ENCODE data around the gene KRT15. TPM values are rescaled to one million over a fixed set of nuclear protein-coding genes. Genes with fewer than 3 reads are reported as not detected.

Gene KRT15
- total RNA-seq, 1 experiment from 2014 or later: 0.55 TPM

DNA sequence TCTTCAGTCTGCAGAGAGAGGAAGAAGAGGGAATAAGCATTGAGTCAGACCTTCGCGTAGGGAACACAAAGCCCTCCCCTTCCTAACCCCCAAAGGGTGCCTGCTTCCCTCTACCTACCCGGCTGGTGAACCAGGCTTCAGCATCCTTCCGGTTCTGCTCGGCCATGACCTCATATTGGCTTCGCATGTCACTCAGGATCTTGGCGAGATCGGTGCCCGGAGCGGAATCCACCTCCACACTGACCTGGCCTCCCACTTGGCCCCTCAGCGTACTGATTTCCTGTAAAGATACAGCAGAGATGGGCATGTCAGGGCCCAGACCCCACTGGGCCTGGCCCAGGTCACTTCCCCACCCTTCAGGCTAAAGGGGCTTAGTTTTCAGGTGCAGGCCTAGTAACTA is 5.6 kb upstream of the KRT15 start:
- H3K36me3 Mint-ChIP-seq: peaks cover 26% of the 10 kb centered on the region
- no peaks in the 10 kb centered on the region for H3K9me3 Mint-ChIP-seq
- ATAC-seq: no peak
- DNase-seq (ENCODE audit: low spot score): no peak
- ChIA-PET CTCF (interaction anchor here (7.5 kb wide), 1 partner anchor 25 kb away, joined by 125 read pairs; no protein-coding TSS in a partner anchor), POLR2A (no interaction called here)
- H3K27me3 Mint-ChIP-seq (ENCODE audit: low read depth): peaks cover 3% of the 10 kb centered on the region; the same call in 1 of the 2 replicates
- peak overlapping the region; percentile 57; the same call in 1 of the 2 replicates for H3K27ac Mint-ChIP-seq
- no peak overlapping the region for H3K4me3 Mint-ChIP-seq
- peaks cover 37% of the 10 kb centered on the region for H3K4me1 Mint-ChIP-seq
- TF ChIP-seq, protein P1, sequence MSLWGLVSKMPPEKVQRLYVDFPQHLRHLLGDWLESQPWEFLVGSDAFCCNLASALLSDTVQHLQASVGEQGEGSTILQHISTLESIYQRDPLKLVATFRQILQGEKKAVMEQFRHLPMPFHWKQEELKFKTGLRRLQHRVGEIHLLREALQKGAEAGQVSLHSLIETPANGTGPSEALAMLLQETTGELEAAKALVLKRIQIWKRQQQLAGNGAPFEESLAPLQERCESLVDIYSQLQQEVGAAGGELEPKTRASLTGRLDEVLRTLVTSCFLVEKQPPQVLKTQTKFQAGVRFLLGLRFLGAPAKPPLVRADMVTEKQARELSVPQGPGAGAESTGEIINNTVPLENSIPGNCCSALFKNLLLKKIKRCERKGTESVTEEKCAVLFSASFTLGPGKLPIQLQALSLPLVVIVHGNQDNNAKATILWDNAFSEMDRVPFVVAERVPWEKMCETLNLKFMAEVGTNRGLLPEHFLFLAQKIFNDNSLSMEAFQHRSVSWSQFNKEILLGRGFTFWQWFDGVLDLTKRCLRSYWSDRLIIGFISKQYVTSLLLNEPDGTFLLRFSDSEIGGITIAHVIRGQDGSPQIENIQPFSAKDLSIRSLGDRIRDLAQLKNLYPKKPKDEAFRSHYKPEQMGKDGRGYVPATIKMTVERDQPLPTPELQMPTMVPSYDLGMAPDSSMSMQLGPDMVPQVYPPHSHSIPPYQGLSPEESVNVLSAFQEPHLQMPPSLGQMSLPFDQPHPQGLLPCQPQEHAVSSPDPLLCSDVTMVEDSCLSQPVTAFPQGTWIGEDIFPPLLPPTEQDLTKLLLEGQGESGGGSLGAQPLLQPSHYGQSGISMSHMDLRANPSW (CRISPR knock-in tag; conservative IDR thresholded peaks at IDR 0.05; ENCODE audit: low read depth): no peak
- TF ChIP-seq, protein P2, sequence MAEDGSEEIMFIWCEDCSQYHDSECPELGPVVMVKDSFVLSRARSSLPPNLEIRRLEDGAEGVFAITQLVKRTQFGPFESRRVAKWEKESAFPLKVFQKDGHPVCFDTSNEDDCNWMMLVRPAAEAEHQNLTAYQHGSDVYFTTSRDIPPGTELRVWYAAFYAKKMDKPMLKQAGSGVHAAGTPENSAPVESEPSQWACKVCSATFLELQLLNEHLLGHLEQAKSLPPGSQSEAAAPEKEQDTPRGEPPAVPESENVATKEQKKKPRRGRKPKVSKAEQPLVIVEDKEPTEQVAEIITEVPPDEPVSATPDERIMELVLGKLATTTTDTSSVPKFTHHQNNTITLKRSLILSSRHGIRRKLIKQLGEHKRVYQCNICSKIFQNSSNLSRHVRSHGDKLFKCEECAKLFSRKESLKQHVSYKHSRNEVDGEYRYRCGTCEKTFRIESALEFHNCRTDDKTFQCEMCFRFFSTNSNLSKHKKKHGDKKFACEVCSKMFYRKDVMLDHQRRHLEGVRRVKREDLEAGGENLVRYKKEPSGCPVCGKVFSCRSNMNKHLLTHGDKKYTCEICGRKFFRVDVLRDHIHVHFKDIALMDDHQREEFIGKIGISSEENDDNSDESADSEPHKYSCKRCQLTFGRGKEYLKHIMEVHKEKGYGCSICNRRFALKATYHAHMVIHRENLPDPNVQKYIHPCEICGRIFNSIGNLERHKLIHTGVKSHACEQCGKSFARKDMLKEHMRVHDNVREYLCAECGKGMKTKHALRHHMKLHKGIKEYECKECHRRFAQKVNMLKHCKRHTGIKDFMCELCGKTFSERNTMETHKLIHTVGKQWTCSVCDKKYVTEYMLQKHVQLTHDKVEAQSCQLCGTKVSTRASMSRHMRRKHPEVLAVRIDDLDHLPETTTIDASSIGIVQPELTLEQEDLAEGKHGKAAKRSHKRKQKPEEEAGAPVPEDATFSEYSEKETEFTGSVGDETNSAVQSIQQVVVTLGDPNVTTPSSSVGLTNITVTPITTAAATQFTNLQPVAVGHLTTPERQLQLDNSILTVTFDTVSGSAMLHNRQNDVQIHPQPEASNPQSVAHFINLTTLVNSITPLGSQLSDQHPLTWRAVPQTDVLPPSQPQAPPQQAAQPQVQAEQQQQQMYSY (CRISPR knock-in tag; IDR thresholded peaks at IDR 0.05): peak; percentile 48; the same call in 1 of the 2 replicates
- TF ChIP-seq GABPB1 (CRISPR knock-in tag; IDR thresholded peaks at IDR 0.05): no peak
- TF ChIP-seq, protein P3, sequence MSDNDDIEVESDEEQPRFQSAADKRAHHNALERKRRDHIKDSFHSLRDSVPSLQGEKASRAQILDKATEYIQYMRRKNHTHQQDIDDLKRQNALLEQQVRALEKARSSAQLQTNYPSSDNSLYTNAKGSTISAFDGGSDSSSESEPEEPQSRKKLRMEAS (CRISPR knock-in tag; IDR thresholded peaks at IDR 0.05): no peak

DNA sequence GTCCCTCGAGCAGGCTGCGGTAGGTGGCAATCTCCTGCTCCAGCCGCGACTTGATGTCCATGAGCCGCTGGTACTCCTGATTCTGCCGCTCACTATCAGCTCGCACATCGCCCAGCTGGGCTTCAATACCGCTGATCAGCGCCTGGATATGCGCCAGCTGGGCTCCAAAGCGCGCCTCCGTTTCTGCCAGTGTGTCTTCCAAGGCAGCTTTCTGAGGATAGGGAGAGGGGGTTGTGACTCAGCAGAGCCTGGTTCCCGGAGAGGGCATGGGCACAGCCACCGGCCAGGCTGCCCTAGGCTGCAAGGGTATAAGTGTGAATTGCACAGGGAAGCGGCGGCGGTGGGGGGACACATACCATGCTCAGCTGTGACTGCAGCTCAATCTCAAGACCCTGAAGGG is 5.1 kb upstream of the KRT15 start:
- peak overlapping the region; percentile 57; the same call in 1 of the 2 replicates for H3K27ac Mint-ChIP-seq
- no peaks in the 10 kb centered on the region for H3K9me3 Mint-ChIP-seq
- H3K4me3 Mint-ChIP-seq: no peak overlapping the region
- CTCF ChIA-PET: interaction anchor here (1.1 to 7.5 kb wide), 2 partner anchors 25 to 139 kb away, joined by 3 to 125 read pairs; no protein-coding TSS in a partner anchor
- TF ChIP-seq ETV6 (CRISPR knock-in tag; IDR thresholded peaks at IDR 0.05) (no peak), MYBL2 (CRISPR knock-in tag; IDR thresholded peaks at IDR 0.05) (no peak), ZBTB21 (CRISPR knock-in tag; IDR thresholded peaks at IDR 0.05; ENCODE audit: borderline replicate concordance) (no peak), PRRX2 (CRISPR knock-in tag; IDR thresholded peaks at IDR 0.05) (no peak), GABPB1 (CRISPR knock-in tag; IDR thresholded peaks at IDR 0.05) (no peak), OVOL2 (CRISPR knock-in tag; IDR thresholded peaks at IDR 0.05; ENCODE audit: borderline replicate concordance) (no peak)
- TF ChIP-seq, protein P4, sequence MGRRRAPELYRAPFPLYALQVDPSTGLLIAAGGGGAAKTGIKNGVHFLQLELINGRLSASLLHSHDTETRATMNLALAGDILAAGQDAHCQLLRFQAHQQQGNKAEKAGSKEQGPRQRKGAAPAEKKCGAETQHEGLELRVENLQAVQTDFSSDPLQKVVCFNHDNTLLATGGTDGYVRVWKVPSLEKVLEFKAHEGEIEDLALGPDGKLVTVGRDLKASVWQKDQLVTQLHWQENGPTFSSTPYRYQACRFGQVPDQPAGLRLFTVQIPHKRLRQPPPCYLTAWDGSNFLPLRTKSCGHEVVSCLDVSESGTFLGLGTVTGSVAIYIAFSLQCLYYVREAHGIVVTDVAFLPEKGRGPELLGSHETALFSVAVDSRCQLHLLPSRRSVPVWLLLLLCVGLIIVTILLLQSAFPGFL (CRISPR knock-in tag; IDR thresholded peaks at IDR 0.05; ENCODE audit: borderline replicate concordance): no peak
- TF ChIP-seq, protein P5, sequence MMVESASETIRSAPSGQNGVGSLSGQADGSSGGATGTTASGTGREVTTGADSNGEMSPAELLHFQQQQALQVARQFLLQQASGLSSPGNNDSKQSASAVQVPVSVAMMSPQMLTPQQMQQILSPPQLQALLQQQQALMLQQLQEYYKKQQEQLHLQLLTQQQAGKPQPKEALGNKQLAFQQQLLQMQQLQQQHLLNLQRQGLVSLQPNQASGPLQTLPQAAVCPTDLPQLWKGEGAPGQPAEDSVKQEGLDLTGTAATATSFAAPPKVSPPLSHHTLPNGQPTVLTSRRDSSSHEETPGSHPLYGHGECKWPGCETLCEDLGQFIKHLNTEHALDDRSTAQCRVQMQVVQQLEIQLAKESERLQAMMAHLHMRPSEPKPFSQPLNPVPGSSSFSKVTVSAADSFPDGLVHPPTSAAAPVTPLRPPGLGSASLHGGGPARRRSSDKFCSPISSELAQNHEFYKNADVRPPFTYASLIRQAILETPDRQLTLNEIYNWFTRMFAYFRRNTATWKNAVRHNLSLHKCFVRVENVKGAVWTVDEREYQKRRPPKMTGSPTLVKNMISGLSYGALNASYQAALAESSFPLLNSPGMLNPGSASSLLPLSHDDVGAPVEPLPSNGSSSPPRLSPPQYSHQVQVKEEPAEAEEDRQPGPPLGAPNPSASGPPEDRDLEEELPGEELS (CRISPR knock-in tag; IDR thresholded peaks at IDR 0.05): no peak
- peaks cover 26% of the 10 kb centered on the region for H3K36me3 Mint-ChIP-seq
- no peak for DNase-seq (ENCODE audit: low spot score)
- peaks cover 34% of the 10 kb centered on the region for H3K4me1 Mint-ChIP-seq
- no peaks in the 10 kb centered on the region; the same call in 1 of the 2 replicates for H3K27me3 Mint-ChIP-seq (ENCODE audit: low read depth)
- POLR2A ChIA-PET: no interaction called here
- no peak for ATAC-seq

DNA sequence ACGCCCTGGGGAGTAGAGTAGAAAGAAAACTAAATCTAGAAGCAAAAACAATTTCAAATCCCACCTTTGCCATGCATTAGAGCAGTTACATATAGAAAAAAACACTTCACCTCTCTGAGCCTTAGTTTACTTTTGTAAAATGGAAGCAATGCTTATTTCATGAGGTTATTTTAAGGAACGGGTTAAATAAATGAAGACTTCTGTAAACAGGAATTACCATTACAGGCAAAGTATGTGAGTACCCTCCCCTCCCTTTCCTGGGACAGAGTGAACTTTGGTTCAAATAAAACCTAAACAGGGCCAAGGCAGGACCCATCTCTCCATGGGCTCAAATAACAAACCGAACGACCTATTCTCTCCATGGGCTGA is 4.5 kb upstream of the KRT15 start:
- no peak overlapping the region for H3K4me3 Mint-ChIP-seq
- ATAC-seq (no peak), DNase-seq (ENCODE audit: low spot score) (no peak)
- ChIA-PET CTCF (interaction anchor here (1.1 to 7.5 kb wide), 5 partner anchors 26 to 140 kb away, joined by 3 to 125 read pairs (median 11); no protein-coding TSS in a partner anchor), POLR2A (no interaction called here)
- H3K27me3 Mint-ChIP-seq (ENCODE audit: low read depth): no peaks in the 10 kb centered on the region; the same call in 1 of the 2 replicates
- peaks cover 29% of the 10 kb centered on the region for H3K4me1 Mint-ChIP-seq
- no peak overlapping the region for H3K27ac Mint-ChIP-seq
- peaks cover 26% of the 10 kb centered on the region for H3K36me3 Mint-ChIP-seq
- no peaks in the 10 kb centered on the region for H3K9me3 Mint-ChIP-seq
- TF ChIP-seq SMAD3 (CRISPR knock-in tag; IDR thresholded peaks at IDR 0.05; ENCODE audit: borderline replicate concordance) (no peak), ZNF317 (CRISPR knock-in tag; IDR thresholded peaks at IDR 0.05; ENCODE audit: borderline replicate concordance, low read depth) (no peak), FOXK1 (CRISPR knock-in tag; IDR thresholded peaks at IDR 0.05) (no peak), ZNF671 (CRISPR knock-in tag; IDR thresholded peaks at IDR 0.05) (no peak), TEAD4 (CRISPR knock-in tag; IDR thresholded peaks at IDR 0.05) (no peak)
- TF ChIP-seq, protein P6, sequence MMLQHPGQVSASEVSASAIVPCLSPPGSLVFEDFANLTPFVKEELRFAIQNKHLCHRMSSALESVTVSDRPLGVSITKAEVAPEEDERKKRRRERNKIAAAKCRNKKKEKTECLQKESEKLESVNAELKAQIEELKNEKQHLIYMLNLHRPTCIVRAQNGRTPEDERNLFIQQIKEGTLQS (CRISPR knock-in tag; conservative IDR thresholded peaks at IDR 0.05): no peak
- TF ChIP-seq, protein P7, sequence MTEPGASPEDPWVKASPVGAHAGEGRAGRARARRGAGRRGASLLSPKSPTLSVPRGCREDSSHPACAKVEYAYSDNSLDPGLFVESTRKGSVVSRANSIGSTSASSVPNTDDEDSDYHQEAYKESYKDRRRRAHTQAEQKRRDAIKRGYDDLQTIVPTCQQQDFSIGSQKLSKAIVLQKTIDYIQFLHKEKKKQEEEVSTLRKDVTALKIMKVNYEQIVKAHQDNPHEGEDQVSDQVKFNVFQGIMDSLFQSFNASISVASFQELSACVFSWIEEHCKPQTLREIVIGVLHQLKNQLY (CRISPR knock-in tag; IDR thresholded peaks at IDR 0.05): no peak
- TF ChIP-seq, protein P8, sequence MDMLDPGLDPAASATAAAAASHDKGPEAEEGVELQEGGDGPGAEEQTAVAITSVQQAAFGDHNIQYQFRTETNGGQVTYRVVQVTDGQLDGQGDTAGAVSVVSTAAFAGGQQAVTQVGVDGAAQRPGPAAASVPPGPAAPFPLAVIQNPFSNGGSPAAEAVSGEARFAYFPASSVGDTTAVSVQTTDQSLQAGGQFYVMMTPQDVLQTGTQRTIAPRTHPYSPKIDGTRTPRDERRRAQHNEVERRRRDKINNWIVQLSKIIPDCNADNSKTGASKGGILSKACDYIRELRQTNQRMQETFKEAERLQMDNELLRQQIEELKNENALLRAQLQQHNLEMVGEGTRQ (CRISPR knock-in tag; IDR thresholded peaks at IDR 0.05): no peak

All from WTC11 (cell line).